Measurements from ENCODE around the gene MORN1.

MORN1 gene

DNA sequence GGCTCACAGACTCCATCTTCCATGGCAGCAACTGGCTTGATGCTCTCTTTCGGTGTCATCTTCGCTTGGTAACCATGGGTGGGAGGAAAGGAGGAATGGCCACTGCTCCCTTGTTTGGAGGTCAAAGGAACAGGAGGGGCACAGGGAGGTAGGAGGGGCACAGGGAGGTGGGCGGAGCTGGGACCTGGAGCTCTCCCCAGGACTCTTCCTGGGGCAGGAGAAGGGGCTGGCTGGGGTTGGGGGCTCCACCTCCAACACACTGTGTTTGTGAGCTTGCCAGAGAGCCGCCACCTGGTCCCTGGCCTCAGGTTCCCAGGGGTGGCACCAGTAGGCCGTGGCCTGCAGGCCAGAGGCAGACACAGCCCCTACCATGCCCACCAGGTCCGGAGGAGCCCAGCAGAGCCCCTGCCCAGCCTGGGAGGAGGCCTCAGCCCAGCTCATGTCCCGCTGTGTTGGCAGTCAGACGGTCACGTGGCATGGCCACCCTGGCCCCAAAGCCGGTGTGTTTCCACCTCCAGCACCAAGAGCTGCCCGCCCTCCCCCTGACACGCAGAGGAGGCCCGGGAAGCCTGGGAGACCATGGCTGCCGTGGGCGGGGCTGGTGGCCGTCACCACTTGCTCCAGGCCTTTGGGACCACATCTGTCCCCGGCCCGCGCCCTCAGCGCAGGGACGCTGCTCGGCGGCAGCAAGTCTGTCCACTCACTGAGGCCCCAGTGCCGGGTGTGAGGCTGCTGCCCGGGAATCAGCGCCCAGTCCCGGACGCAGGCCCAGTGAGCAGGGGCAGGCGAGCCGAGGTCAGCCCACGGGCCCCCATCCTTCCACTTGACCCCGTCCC lies 73.9 kb downstream of the MORN1 start:
- no peak for DNase-seq

DNA sequence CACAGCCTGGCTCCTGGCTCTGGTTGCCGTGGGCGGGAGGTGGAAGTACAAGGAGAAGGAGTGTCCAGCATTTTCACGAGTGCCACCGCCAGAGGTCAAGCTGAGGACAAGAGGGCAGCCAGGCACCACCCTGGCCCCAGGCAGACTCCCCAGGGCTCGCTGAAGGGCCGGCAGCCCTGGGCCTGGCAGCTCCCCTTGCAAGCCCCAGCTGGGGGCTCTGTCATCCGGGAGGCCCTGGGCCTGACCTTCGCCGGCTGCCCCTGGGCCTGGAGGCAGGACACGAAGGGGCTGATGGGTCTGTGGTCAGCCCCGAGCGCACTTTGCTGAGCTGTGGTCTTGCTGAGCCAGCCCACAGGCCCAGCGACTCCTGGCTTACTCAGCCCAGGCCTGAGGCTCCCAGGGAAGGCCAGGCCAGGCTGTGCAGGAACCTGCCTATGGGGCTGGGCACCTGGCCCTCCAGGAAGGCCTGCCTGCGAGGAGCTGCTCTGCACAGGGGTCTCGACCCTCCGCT lies 74.8 kb downstream of the MORN1 start:
- DNase-seq: no peak

DNA sequence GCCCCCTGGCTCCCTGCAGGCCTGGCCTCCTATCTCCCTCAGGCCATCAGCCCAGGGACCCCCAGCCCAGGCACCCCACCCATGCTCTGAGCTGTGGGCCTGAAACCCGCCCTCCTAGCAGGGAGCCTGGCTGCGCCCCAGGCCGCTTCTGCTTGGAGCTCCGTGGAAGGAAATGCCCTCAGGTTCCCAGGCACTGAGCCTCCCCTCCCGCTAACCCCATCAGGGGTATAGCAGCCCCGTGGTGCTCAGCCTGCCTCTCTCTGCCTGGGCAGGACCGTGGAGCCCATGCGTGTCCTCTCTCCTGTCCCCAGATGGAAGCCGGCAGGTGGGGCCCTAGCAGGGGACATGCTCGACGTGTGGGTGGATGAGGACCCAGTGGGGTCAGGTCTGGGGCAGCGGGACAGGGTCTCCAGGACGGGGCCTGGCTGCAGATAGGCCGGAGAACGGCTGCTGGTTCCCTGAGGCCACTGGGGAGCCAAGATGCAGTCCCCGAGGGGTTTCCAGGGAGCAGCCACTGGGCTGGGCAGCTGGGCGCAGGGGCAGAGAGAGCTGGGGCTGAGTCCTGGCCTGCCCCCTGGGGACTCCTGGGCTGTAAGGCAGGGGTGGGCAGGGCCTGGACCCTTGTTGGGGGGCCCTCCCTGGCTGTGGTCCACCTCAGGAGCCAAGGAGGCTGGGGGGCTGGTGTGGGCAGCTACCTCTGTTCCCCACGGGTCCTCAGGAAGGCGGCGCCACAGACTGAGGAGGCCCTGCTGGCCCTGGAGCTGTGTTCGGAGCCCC lies 75.5 kb downstream of the MORN1 start:
- DNase-seq: no peak

DNA sequence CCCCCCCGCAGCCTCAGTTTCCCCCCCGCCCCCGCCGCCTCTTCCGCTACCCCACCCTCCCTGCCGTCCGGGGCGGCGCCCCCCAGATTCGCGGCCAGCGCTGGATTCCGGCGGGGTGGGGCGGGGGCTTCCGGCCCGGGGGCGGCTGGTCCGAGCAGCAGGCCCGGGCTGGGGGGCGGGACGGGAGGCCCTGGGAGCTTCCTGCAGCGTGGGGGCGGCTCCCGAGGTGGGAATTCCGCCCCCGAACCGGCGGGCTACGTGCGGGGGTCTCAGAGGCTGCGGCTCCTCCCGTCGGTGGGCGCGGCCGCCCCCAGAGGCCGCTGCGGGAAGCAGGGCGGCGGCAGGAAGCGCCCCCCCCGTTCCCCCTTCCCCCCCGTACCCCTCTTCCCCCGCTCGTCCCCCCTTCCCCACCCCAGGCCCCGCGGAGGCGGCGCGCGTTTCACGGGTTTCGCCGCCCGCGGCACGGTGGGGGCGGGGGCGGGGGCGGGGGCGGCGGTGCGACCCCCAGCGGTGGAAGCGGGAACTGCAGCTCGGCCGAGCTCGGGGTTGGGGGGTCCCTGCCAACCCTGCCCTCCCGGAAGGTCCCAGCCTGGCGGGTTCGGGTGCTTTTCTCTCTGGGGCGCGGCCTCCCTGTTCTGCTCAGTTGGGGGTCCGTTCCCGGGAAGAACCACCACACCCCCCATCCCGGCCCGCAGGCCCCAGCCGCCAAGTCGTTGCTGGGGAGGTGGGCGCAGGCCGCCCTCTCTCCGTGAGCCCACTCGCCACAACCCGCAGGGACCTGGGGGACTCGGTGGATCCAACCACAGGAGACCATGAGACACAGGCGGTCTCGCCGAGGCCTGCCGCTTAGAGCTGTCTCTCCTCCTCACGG lies 76.3 kb downstream of the MORN1 start:
- peak; percentile 65 to 74 for DNase-seq

DNA sequence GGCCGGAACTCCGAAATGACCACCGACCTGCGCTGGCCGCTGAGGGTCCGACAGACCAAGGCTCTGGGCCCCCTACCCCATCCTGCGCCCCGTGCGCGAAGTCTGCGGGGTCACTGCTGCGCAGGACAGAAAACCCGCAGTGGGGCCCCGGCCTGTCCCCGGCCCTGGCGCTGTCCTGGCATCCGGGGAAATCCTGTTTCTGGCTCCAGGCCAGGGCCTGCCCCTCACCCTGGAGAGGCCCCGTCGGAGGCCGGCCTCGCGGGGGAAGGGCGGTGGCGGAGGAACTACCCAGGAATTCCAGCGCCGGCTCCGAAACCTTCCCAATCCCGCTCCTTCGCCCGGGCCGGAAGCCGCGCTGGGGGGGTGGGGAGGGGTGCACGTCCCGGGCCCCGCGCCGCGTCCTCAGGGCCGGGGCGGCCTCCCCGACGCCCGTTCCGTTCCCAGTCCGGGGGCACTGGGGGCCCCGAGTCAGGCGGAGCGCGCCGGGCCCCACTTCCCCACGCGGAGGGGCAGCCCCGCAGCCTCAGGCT lies 77.0 kb downstream of the MORN1 start:
- no peak for DNase-seq

DNA sequence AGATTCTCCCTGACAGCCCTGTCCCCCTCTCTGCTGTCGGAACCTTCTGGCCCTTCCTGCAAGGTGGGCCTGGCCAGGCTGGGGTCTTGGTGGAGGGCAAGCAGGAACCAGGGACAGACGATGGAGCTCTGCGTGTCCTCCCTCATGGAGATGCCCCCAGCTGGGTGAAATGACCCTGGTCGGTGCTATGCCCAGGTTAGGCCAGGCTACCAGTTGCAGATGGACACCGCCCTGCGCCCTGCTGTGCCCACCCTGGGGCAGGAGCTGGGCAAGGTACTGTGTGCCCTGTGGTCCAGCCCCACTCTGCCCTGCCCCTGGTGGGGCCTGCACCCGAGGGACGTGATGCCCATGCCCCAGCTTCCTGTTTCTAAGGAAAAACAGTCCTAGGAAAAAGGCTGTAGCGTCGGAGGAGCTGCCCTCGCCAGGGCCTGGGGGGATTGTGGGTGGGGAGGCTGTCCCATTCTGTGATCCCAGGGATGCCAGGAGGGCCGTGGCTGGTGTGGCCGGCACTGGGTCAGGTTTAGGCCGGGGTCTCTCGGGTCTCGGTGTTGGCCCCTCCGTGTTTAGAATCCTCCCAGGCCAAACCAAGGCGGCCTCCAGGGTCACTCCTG lies 77.6 kb downstream of the MORN1 start:
- no peak for DNase-seq

DNA sequence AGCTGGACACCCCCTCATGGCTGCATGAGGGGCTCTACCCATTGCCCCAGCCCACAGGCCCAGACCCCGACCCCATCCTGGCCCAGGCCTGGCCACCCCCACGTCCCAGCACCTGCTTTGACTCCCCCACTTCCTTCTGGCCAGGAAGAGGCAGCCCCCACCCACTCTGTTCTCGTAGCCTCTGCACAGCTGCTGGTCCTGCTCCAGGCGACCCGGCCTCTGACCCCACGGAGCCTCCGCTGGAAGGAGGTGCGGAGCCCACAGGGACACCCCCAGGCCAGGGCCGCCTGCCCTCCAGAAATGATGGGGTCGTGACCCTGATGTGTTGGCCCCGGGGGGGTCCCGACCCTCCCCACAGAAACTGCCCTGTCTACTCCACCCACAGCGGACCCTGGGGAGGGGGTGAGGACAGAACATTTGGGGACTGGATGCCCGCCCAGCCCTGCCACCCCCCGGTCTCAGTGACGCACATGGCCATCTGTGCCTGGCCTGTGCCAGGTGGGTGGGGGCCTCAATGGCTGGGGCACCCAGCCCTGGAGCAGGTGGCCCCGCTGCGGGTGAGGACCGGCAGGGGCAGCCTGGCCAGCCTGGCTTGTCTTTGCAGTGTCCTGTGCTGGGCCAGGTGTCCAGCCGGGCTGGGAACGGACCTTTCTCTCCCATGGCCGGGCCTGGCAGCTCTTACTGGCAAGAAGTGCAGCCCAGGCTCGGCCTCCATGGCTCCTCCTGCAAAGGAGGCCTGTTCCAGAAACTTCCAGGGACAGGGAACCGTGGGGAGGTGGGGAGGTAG lies 78.6 kb downstream of the MORN1 start:
- no peak for DNase-seq

DNA sequence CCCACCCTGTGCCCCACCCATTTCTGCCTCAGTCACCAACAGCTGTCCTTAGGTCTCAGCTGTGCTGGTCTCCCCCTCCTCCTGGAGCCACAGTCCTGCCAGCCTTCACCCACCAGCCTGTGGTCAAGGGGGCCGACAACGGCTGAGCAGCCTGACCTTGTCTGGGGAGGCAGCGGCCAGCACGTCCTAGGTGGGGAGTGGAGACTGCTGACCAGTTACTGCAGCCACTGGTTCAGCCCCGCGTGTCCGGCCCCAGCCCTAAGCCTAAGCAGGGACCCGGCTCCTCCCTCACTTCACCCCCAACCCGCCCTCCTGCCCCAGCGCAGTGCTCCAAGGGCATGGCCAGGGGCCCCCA lies 79.2 kb downstream of the MORN1 start:
- no peak for DNase-seq

DNA sequence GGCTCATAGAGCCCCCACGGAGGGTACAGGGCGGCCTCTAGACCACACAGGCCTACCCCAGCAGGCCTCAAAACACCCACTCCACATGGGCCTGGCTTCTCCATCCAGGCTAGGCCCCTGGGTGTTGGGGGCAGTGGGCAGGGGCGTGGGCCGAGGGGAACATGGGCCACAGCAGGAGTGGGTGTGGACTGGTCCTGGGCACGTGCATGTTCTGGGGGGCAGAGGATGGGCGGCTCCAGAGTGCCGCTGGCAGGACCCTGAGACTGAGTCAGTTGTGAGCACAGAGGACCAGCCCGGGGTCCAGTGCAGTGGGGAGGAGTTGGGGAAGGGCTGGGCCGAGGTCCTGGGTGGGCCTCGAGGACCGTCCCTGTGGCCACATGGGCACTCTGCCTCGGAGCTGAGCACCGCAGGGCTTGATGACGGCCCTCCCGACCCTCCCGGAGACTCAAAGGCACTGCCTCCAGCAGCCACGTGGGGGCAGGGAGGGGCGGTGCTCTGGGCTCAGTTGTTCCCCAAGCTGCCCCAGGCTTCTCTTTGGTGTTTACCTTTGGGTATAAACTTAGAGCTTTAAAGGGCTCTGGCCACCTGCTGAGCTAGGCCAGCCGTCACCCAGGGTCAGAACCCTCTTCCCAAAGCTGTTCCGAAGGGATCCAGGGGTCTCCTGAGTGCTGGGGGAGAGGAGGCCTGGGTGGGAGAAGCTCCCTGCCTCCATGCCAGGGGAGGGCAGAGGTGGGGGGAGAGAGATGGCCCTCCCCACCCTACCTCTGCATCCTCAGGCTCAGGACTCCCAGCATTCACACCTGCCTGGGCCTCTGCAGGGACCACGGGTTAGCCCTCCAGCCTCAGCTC lies 79.9 kb downstream of the MORN1 start:
- peak; percentile 61 to 62 for DNase-seq

DNA sequence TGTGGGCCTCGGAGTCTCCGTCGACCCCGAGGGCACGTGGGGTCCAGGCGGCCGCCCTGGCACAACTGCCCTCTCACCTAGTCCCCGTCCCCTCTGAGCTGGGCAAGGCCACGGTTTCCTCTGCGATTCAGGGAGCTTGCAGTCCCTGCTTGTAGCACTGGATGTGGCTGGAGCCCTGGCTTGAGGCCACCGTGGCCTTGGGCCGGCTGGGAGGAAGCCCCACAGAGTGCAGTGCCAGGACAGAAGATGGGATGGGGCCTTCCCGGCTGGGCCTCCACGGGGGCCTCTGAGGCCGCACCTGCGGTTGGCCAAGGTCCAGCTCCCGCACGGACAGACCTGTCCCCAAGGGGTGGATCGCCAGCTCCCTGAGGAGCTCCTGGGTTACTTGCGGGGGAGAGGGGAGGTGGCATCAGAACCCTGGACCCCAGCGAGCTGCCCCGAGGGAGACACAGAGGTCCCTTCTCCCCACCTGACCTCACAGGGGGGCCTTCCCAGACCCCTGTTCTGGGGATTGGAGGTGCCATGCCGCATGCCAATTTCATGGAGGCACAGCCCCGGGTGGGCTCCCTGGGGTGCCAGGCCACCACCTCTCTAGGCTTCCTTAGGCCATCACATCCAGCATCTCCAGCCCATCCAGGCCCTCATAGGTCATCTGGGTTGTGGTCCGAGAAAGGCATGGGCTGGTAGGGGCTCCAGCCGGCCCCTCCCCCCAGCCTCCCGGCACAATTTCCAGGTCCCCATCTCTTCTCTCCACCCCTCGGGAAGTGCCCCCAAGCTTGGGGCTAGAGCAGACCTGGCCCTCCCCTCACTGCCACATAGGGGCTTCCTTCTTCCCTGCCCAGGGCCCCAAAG lies 80.8 kb downstream of the MORN1 start:
- DNase-seq: no peak

DNA sequence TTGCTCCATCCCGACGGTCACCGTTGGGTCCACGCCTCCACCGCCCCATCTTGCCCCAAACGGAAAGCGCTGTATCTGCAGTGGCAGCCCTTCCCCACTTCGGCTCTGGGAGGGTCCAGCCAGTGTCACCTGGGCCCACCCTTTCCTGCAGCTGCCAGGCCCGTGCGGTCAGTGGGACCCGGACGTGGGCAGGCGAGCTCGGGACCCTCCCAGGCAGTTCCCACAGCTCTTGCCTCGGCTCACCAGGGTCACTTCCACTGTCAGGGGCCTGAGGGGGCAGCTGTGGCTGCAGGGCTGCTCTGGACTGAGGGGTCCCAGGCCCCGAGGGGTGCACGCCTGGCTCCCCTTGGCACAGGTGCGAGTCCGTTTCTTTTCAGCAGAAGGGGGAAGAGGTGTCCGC lies 82.5 kb downstream of the MORN1 start:
- no peak for DNase-seq

DNA sequence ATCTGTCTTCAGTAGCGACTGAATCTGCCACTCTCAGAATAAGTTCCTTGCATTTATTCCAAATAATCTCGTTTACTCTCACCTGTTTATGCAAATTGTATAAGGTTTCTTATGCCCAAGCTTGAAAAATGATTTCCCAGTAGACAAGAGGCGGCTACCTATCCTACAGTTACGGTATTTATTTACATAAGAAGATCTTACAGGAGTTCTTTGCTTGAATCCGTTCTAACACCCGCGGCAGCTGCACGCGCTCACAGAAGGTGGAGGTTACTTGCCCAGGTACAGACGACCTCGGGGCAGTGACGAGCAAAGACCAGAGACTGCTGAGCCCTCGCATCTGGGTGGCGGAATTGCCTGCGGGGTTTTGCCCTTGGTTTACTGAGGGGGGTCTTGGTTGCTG lies 83.4 kb downstream of the MORN1 start:
- no peak for DNase-seq

DNA sequence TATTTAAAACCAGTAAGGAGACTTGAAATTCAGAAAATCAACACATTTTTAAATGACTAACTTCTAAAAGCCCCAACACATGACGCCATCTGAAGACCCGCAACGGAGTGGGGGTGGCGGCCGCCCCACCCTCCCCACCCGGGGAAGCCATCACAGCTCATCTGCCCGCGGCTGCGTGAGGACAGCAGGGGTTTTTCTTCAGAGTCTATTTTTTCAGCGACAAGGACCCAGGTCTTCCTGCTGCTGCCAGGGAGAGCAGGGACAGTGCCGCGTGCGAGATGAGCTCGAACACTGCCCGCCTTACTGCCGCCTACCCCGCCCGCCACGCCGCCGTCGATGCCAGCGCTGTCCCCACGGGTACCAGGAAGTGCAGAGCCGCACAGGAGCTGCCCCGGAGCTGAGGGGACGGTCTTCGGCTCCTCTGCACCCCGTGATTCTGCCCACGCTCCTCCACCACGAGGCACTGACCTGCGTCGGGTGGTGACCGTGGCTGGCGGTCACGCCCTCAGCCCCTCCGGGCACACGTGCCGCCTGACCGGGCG lies 84.2 kb downstream of the MORN1 start:
- no peak for DNase-seq

DNA sequence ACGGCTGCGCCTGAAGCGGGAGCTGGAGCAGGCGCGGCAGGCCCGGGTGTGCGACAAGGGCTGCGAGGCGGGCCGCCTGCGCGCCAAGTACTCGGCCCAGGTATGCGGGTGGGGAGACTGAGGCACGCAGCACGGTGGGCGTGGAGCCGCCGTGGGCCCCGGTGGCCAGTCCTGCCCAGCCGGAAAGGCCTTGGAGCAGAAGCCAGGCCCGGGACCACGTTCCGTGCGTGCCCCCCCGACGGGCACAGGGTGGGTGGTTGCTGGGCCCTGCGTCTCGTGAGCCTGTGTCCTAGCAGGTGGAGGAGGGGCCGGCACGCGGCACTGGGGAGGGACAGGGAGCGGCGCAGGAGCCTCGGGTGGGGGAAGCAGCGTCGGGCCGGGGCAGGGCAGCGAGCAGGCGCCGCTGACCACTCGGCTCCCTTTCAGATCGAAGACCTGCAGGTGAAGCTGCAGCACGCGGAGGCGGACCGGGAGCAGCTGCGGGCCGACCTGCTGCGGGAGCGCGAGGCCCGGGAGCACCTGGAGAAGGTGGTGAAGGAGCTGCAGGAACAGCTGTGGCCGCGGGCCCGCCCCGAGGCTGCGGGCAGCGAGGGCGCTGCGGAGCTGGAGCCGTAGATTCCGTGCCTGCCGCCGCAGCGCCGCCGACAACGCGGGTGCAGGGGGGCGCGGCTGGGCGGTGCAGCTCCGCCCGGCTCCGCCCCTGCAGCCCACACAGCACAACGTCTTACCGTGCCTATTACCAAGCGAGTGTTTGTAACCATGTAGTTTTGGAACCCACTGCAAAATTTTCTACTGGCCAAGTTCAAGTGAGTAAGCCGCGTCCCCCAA lies 85.0 kb downstream of the MORN1 start:
- no peak for DNase-seq

DNA sequence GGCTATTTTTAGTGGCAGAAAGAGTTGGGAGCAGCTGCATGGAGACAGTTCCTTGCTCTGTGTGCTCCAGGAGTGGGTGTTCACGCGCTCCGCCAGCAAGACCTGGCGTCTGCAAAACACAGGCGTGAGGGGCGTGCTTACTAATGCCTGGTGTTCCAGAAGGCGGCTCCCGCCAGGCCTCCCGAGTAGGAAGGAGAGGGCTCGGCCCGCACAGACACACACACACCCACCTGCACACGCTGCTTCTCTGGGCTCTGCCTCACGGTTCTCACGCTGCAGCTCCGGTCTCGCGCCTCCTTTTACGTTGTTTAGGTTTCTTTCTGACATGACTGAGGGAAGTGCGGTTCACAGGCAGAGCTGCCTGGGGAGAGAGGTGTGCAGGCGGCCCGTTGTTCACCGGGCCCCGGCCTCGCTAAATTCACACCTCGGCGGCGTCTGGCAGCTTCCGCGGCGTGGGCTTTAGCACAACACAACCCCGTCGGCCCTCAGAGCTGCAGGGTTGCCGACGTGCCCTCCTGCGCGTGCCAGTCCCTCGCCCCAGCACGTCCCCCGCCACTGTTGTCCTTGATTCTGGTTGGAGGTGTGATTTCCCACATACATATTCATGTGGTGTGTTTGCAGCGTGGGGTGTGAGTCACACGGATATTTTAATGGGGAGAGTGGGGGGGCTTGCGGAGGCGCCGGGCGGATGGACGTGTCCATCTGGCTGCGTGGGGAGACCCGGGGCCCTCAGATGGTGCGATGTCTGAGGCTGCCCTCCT lies 86.3 kb downstream of the MORN1 start:
- DNase-seq: no peak

DNA sequence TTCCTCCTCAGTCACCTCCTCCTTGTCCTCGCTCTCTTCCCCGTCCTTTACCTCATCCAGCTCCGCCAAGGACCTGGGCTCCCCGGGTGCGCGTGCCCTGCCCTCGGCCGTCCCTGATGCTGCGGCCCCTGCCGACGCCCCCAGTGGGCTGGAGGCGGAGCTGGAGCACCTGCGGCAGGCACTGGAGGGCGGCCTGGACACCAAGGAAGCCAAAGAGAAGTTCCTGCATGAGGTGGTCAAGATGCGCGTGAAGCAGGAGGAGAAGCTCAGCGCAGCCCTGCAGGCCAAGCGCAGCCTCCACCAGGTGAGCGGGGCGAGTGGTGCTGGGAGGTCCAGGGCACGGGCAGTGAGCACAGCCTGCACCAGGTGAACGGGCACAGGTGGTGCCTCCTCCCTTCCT lies 87.1 kb downstream of the MORN1 start:
- DNase-seq: no peak

DNA sequence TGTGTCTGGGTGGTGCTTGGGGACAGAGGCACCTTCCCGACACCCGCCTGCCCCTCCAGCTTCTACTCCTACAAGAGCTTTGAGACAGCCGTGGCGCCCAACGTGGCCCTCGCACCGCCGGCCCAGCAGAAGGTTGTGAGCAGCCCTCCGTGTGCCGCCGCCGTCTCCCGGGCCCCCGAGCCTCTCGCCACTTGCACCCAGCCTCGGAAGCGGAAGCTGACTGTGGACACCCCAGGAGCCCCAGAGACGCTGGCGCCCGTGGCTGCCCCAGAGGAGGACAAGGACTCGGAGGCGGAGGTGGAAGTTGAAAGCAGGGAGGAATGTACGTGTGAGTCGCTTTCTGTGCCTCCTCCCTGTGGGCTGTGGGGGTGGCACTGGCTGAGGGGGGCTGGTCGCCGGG lies 87.6 kb downstream of the MORN1 start:
- DNase-seq: no peak

Measured in activated CD4-positive, alpha-beta T cell treated with anti-CD3 and anti-CD28 coated beads for 4 hours (primary cell).